ENCODE measurements around the gene PDPK1.

GRCh38 chr16:2489581-2489980 lies 48.2 kb upstream of the PDPK1 start:
- TF ChIP-seq POLR2A (IDR thresholded peaks at IDR 0.05), result no peak
- no peak for TF ChIP-seq POLR2AphosphoS5 (IDR thresholded peaks at IDR 0.05)
- no peak for TF ChIP-seq CTCF (IDR thresholded peaks at IDR 0.05)

Data from gastroesophageal sphincter (tissue), 3 donors.